HG03060 (cell line): ENCODE results near the gene PRODH.
"Not testable (repeated sequence)": the region's sequence is repeated elsewhere in the genome, so short reads cannot be mapped to it uniquely, and the experiment has no call there.

Source experiments
- ATAC-seq: cut with Tn5 transposase; IDR thresholded peaks from one replicate; pipeline ENCODE4 v1.9.1; 2021; ENCODE audit warnings: low read depth, moderate number of reproducible peaks; ENCODE audit not compliant: unreplicated experiment

PRODH gene

DNA sequence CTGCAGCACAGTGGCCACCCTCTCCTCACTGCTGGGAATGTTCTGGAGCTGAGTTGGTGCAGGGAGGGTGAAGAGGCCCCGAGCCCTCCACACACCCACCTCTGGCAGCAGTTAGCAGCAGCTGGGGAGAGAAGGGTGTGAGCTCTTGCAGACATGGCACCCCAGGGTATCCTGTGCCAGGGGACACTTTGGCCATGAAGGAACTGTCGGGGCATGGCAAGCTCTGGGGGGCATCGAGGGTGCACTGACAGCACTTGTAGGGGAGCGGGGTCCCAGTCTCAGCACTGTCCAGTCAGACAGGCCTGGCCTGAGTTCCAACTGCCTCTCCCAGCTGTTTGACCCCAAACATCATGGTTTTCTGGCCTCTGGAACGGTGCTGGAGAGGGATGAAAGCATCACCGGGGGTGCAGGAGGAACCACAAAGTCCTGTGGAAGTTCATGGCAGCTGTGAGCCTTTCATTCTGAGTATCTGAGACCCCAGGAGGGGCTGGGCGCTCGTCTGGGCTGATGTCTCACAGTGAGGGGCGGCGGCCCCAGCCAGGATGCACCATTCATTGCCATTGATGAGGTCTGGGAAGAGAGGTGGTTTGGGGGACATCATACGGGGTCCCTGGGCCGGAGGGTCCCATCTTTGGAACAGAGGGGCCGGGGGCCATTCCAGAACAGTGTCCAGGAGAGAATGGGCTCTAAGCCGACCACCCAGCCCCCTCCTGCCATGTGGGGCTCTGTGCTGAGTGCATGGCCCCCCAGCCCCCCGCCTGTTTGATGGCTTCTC lies 20.2 kb upstream of the PRODH start:
- not testable (repeated sequence) for ATAC-seq

DNA sequence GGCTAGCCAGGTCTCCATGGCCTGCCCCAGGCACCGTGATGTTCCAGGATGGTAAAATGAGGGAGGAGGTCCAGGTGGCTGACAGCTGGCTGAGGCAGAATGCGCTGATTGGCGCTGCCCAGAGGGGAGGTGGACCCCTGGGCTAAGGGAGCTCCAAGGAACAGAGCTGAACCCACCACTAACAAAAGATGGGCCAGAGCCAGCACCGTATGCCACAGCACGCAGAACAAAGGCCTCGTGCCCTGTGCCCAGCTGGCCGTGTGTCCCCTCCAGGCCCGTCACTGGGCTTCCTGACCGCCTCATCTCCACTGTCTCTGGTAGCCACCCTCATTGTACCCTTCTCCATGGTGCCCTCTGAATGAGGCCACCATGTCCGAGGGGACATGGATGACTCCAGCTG lies 19.6 kb upstream of the PRODH start:
- ATAC-seq: no peak

DNA sequence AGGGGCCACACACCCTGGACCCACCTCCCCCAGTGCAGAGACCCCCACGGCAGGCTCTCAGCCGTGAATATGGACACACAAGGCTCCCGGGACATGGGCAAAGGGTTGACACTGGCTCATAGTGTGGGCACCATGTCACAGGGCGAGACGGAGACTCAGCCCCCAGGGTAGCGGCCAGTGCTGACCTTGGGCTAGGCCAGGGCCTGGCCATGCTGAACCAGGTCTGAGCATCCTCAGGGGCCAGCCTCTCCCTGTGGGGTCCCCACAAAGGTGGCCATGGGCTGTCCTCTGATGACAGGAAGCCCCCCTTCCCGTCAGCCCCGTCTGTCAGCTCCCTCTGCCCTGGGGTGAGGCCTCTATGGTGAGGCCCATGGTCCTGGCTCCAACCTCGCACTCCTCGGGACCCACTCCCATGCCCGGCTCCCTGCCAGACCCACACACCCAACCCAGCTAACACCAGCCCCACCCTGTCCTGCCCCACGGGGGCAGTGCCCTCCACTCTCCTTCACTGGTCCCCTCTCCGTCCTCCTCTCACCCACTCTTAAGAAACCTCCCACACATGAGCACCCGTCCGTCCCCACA lies 19.0 kb upstream of the PRODH start:
- ATAC-seq: no peak

DNA sequence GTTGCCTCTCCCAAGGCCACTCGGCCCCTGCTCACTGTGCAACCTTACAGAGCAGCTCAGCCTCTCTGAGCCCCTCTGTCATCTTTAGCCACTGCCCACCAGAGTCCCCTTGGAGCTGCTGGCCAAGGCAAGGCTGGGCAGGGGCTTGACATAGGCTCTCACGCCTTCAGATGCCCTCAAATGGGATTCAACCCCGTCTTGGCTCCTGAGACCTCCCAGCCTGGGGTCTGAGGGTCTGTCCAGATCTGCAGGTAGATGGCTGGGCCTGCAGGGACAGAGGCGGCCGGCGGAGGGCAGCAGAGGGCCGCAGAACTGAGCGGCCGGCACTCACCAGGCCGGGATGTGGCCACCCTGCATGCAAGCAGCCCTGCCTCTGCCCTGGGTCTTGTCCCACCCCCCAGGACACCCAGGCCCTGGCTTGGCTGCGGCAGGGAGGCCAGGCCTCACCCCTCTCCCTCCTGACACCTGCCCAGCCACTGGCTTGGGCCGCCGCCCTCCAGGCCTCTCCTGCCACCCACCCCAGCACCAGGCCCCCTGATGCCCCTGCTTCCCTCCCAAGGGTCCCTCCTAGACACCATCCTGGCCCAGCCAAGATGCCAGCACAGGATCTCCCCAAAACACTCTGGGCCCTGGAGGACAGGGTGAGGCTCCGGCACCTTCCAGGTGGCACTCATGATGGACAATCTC lies 18.4 kb upstream of the PRODH start:
- ATAC-seq: not testable (repeated sequence)

DNA sequence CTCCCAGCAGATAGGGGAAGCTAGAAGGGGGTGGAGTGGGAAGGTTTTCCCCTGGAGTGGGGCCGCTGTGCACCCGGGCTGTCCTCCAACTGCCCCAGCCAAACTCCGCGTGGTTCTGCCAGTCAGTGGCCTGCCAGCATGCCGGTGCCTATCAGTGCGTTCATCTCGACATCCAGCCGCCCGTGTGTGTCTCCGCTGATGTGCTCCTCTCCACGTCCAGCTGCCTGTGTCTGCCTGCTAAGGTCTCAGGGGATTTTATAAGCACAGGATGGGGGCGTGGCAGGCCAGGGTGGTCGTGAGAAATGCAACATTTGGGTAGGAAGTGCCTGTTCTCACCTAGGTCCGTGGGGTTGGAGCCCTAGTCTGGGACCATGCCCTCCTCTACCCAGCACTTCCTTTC lies 17.0 kb upstream of the PRODH start:
- ATAC-seq: not testable (repeated sequence)

DNA sequence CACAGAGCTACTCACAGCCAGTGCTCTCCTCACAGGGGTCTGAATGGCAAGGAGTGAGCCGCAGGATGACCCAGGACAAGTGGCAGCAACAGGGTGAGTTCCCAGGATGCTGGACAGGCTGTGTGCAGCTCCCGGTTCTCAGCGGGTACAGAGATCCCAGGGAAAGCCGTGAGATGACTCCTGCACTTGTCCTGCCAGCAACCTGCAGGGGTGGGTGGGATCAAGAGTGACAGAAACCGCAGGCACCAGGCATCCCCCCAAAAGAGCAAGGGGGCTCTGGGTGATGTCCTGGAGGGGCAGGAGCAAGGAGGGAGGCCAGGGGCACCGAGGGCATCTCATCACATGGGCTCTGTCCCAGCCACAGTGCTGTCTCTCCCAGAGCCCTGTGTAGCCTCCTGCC lies 15.9 kb upstream of the PRODH start:
- no peak for ATAC-seq

DNA sequence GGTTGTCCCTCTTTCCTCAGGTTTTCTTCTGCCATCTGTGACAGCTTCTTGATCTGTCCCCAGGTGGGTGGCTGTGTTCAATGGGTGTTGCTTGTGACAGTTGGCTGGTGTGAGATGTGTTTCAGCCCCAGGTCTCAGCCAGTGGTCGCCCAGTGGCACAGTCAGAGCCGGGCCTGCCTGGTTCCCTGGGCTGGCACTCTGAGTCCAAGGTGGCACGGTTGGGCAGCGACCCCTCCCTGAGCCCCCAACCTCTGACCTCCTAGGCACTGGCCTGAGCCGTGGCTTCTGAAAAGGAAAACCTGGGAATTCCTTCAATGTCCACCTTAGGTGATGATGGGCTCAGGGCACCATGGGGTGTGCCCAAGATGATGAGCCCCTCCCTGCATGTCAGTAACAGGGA lies 14.0 kb upstream of the PRODH start:
- ATAC-seq: no peak

DNA sequence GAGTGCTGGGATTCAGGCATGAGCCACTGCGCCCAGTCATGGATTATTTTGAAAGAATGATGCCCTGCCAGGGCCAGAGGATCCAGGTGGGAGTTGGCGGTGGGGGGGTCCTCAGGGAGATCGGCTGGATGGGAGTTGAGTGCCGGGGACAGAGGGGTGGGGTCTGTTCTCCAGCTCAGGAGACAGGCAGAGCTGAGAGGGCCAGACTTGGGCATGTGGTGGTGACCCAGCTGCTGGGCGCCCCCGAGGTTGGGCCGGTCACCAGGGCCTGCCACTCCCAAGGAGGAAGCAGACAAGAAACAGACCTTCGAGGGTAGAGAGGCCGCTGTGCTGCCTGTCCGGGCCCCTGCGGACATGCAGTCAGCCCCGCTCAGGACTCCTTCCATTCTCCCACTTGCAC lies 11.8 kb upstream of the PRODH start:
- ATAC-seq: no peak

DNA sequence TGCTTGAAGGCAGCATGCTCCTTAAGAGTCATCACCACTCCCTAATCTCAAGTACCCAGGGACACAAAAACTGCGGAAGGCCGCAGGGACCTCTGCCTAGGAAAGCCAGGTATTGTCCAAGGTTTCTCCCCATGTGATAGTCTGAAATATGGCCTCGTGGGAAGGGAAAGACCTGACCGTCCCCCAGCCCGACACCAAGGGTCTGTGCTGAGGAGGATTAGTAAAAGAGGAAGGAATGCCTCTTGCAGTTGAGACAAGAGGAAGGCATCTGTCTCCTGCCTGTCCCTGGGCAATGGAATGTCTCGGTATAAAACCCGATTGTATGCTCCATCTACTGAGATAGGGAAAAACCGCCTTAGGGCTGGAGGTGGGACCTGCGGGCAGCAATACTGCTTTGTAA lies 11.0 kb upstream of the PRODH start:
- not testable (repeated sequence) for ATAC-seq

DNA sequence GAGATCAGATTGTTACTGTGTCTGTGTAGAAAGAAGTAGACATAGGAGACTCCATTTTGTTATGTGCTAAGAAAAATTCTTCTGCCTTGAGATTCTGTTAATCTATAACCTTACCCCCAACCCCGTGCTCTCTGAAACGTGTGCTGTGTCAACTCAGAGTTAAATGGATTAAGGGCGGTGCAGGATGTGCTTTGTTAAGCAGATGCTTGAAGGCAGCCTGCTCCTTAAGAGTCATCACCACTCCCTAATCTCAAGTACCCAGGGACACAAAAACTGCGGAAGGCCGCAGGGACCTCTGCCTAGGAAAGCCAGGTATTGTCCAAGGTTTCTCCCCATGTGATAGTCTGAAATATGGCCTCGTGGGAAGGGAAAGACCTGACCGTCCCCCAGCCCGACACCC lies 2.6 kb upstream of the PRODH start:
- not testable (repeated sequence) for ATAC-seq

DNA sequence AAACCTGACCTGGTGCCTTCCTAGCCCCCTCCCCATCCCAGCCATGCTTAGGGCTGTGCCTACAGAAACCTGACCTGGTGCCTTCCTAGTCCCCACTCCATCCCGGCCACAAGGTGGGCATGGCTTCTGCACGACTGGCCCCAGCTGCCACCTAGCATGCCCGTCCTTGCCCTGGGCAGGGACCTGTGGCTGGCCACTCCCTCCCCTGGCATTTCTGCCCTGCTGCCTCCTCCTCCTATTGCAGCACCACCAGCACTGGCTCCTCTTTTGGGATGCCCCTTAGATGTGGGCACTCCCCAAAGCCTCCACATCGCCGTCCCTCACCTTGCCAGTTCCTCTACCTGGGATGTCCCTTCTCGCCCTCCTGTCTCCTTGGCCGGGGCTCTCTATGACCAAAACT lies 1.4 kb downstream of the PRODH start:
- not testable (repeated sequence) for ATAC-seq

DNA sequence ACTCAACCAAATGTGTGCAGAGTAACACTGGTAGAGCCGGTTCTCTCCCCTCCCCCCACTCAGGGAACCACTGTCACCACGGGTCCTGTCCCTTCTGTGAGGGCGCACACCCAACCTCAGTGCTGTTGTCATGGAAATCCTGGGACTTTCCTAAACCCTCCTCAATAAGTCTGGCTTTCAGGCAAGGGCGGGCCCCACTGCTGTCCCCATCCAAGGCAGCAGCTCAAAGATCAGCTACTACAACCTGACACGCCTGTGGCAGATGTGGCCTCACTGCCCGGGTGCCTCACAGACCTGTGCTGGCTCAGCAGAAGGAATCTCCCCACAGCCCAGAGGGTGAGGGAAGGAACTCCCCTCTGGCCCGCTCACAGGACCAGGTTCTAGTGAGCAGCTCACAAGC lies 2.2 kb downstream of the PRODH start:
- ATAC-seq: no peak

DNA sequence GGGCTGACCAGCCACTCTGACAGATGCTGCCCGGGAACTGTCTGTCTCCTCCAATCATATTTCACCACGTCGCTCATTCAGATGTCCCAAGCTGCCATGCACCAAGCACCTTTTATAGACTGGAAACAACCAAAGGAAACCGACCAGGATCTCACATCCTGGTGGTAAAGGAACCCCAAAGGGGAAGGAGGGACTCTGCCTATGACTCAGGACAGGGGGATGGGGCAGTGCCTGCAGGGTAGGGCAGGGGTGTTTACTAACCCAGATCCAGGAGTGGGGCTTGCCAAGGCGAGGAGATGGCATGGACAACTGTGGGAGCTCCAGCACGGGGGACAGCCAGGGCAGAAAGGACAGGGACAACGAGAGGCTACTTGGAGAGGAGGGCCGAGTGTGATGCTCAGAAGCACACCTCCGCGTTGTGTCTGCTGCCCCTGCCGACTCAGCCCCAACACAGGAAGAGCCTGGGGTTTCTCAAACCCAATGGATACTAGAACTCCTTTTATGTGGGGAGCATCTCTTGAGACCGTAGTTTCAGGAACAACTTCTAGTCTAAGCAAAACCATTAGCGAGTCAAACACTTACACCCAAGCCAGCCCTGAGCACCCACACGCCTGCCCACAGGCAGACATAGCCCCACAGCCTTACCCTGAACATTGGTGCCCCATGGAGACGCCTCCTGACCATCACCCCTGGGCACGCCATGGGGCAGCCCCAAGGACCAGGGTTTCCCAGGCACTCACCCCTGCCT lies 4.0 kb downstream of the PRODH start:
- no peak for ATAC-seq

DNA sequence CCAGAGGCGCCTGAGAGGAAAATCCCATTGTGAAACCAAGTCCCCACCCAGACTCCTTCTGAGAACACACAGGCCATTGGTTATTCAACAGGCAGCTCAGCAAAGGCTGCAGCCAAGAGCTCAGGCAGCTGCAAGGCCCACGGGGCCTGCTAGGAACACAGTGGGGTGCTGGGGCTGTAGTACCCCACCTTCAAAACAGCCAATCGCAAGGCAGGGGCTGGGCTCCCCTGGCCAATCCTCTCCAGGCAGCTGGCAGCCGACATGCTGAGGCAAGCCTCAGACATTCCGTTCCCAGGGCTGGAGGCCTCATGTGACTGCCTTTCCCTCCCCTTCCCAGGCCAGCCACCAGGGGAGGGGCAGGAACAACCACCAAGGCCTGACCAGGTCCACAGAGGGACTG lies 6.6 kb downstream of the PRODH start:
- ATAC-seq: no peak

DNA sequence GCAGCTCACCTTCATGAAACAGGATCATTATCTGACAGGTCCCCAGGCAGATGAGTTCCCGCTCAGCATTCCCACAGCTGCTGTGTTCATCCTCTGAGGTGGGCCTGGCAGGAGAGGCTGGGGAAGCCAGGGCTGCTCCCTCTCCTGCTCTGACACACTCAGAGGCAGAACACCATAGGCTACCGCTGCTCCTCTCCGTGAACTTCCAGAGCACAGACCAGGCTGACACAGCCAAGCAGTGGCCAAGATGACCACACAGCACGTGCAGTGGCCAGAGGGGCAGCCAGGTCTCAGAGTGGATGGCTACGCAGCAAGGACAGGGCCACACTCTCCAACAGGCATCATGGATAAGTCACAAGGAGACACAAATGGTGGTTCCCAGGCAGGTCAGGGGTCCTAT lies 8.5 kb downstream of the PRODH start:
- no peak for ATAC-seq

DNA sequence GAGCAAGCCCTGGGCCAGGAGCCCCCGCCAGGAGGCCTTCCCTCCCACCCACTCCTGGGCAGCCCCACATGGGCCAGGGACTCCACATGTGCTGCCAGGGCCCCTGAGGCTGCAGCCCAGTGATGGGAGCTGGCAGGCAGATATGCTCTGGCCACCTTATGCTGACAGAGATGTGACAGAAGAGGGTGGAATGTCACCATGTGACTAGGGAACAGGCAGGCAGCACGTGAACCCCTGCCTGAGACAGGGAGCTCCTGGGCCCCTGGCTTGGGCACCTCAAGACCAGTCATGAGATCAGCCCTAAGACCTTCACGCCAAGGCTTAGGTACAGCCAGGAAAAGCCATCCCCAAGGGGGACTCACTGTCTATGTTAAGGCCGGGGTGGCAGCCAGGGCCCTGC lies 9.1 kb downstream of the PRODH start:
- ATAC-seq: no peak

DNA sequence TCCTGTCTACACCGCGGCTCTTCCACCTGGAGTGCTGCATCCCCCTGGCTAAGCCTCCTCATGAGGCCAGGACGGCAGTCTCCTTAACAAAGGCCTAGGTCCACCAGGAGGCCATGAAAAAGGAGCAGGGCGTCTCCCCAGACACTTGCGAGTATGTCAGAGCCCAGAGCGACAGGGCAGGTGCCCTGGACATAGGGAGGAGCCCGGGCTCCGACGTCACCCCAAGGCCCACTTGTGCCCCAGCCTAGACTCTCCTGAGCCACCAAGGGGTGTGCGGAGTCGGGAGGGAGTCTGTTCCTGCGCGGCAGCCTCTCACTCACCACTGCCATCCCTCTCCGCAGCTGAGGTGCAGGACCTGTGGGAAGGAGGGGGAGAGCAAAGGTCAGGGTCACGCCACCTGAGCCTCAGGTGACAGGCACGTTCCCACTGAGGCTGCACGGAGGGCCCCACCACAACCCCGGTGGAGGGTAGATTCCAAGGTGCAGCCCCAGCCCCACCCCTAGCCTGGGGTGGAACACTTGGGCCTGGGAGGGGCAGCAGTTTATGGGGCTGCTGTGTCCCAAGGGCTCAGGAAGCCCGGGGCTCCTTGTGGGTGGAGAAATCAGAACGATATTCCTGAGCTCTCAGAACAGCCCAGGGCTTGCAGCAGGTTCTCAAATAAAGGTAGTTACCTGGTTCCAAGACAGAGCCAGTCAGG lies 10.6 kb downstream of the PRODH start:
- no peak for ATAC-seq

DNA sequence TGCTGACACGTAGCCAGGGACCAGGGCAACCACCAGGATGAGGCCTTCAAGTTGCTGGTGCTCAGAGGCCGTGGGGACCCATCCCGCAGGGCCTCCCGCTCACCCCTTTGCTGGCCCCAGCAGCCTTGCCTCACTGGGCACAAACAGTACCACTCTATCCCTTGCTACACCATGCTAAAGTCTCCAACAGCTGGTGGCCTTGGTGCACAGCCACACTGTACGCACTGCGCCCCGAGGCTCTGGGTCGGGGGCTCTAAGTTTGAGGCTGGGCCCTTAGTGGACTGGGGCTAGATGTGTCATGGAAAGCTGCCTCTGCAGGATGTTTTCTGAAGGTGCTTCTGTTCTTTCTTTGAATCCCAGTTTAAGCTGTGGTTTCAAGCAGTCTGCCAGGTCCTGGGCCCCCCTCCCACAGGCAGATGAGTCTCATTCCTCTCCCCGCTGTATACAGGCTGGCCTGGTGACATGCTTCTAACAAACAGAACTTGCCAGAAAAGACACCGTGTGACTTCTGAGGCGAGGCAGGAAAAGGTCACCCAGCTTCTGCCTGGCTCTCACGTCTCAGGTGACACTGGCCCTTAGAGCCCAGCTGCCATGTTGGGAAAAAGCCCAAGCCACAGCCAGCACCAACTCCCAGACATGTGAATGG lies 15.7 kb downstream of the PRODH start:
- ATAC-seq: not testable (repeated sequence)

DNA sequence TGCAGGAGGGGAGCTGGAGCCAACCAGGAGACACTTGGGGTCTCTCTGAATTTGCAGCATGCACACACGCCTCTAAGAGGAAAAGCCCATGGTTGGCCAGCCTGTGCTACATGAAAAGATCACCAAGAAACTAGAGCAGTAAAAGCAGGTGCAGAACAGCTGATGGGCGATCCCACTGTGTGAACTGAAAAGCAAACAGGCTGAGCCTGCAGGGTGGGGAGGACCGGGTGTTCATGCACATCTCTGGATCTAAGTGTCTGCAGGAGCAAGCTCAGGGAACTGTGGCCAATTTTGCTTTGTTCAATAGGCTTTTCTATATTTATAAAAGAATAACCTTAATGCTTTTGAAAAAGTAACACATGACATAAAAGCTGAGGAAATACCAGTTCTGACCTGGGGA lies 18.3 kb downstream of the PRODH start:
- not testable (repeated sequence) for ATAC-seq

DNA sequence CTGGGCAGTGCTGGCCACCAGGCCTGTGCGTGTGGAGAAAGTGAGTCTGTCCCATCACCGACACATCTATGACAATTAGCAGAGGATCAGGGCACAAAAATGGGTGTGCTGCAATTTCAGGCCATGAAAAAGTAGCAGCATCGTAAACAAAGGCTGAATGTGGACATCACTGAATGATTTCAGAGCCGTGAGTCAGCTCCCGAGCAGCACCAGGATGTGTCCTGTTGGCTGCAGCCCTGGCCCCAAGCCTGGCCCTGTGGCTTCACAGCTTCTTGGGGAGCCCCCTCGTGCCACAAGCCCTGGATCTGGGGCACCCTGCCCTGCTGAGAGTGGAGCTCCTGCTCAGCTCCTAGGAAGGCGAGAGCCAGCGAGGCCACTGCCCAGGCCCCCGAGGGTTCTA lies 20.5 kb downstream of the PRODH start:
- not testable (repeated sequence) for ATAC-seq
